Naive thymus-derived CD8-positive, alpha-beta T cell (primary cell): ENCODE measurements around the gene ZMYND19. TPM values are rescaled to one million over a fixed set of nuclear protein-coding genes. Genes with fewer than 3 reads are reported as not detected.
A peak's percentile ranks its signal among the peaks of the same experiment; 100 is the strongest.
"Not testable (repeated sequence)": the region's sequence is repeated elsewhere in the genome, so short reads cannot be mapped to it uniquely, and the experiment has no call there.

Experiments
- ATAC-seq, 2 donors: fragments of 150-1000 bp; cut with Tn5 transposase in 1 of 2; sonication (Bioruptor Pico), chemical (Tn5 transposase) in 1 of 2; 1 replicate in 1 of 2; 2 replicates in 1 of 2; pipeline ENCODE4 v1.10.0; 2021; ENCODE audit warnings: mild to moderate bottlenecking in 2 of 2, moderate library complexity in 2 of 2
- POLR2A ChIA-PET: fragments of 350-600 bp; sonication (Branson Sonifier 250); formaldehyde crosslinking; loops from one replicate; lab custom pipeline; 2021; ENCODE audit warnings: antibody characterized with exemption; lab: Charles Lee
- DNase-seq, 10 donors: peaks; one replicate each; pipeline versions ENCODE4 v3.0.0 to v3.0.0-alpha.2; 2020 to 2022
- H3K27ac Mint-ChIP-seq, 10 donors: one replicate each; pipeline ENCODE4 v1.8.0; 2020 to 2022; ENCODE audit warnings: mild to moderate bottlenecking in 10 of 10, mixed read lengths in 10 of 10, moderate library complexity in 4 of 10, inconsistent platforms in 1 of 10
- H3K27me3 Mint-ChIP-seq, 5 donors: one replicate each; pipeline ENCODE4 v1.8.0; 2021 to 2022; ENCODE audit warnings: mixed read lengths in 5 of 5
- H3K36me3 Mint-ChIP-seq, 3 donors: one replicate each; pipeline ENCODE4 v1.8.0; 2020 to 2022; ENCODE audit warnings: mixed read lengths in 3 of 3, mild to moderate bottlenecking in 2 of 3, inconsistent platforms in 1 of 3
- H3K4me1 Mint-ChIP-seq, 4 donors: one replicate each; pipeline ENCODE4 v1.8.0; 2021 to 2022; ENCODE audit warnings: mixed read lengths in 4 of 4
- H3K4me3 Mint-ChIP-seq, 10 donors: one replicate each; pipeline ENCODE4 v1.8.0; 2020 to 2022; ENCODE audit warnings: mild to moderate bottlenecking in 10 of 10, mixed read lengths in 10 of 10, moderate library complexity in 6 of 10, inconsistent platforms in 1 of 10
- H3K9me3 Mint-ChIP-seq, 9 donors: one replicate each; pipeline ENCODE4 v1.8.0; 2020 to 2022; ENCODE audit warnings: mixed read lengths in 9 of 9, mild to moderate bottlenecking in 3 of 9, inconsistent platforms in 1 of 9, moderate library complexity in 1 of 9
- polyA plus RNA-seq, 3 donors: library from polyadenylated mRNA; unstranded; fragments of 300-500 nt; fragmentation: Illumina TruSeq; gene quantifications; one replicate each; pipeline ENCODE4 v1.2.3, GENCODE V29; 2021
- total RNA-seq, 8 experiments: library from RNA in 2 of 8; stranded (reverse) in 2 of 8; gene quantifications; one replicate each; pipeline ENCODE4 v1.2.3 and lab custom pipeline; 2021 to 2026

Gene ZMYND19
- total RNA-seq, result 10 to 100 TPM; 25.5 to 27.5 TPM
- polyA plus RNA-seq, result 10 to 100 TPM in 1 of 3 donors, 1 to 10 TPM in 2; 5.5 to 15.7 (median 7.7) TPM
- 10.3 to 66.2 (median 25.4) reads per million in 6 experiments for total RNA-seq (lab: John Stamatoyannopoulos, UW)

DNA sequence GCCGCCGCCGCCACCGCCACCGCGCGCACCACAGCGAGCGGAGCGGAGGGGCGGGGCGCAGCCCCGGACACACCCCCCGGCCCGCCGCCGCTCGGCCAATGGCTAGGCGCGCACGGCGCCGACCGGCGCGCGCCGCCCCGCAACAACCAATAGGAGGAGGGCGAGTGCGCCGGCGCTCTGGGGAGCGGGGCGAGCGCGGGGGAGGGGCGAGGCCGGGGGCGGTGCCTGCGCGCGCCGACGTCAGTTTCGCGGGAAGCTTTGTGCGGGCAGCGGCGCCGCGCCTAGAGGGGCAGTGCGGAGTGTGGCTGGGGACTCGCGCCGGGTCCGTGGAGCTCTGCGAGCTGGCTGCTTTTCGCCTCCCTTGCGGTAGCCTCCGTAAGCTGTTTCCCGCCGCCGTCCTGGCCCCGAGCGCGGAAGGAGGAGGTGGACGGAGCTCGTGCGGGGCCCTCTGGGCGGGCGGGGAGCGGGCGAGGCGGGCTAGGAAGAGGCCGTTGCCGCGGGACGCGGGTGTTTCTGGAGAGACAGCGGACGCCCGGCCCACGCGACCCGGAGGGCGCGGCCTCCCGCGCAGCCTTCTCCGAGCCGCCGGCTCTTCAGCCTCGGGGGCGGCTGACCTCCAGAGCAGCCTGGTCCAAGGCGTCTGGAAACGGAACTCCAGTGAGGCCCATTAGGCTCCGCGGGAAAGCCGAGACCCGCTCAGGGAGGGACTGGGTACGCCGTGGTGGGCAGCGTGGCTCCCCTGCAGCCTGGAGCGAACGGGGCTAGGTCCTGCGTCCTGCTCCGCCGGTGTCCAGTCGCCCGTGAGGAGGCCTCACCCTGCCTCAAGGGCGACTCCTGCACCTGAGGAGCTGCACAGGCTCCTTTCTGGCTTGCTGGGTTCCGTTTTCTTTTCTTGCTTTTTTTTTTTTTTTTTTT, at the start of gene ZMYND19:
Gene ZMYND19, minus strand, starts transcription at position 44 of the 915 bp plus-strand sequence. CDS start 249 bp downstream, outside the sequence.
- no peaks in the 10 kb centered on the region for H3K27me3 Mint-ChIP-seq
- DNase-seq (peak; percentile 83 to 96 (median 90)), ATAC-seq (peak; percentile 95 to 97)
- peak within 1 kb of the TSS in 9 of 10 donors; percentile 79 to 94 (median 92) for H3K27ac Mint-ChIP-seq
- H3K4me1 Mint-ChIP-seq, result peaks cover 8 to 26% (median 12%) of the 10 kb centered on the region in 4 donors
- H3K4me3 Mint-ChIP-seq, result peak within 1 kb of the TSS; percentile 91 to 97 (median 94)
- peaks cover 0 to 21% (median 3%) of the 10 kb centered on the region in 3 donors for H3K36me3 Mint-ChIP-seq
- POLR2A ChIA-PET, result interaction anchor here (1.0 to 2.4 kb wide), 8 partner anchors 9 to 39 kb away, joined by 3 to 10 read pairs (median 4); partner anchors contain the start of genes ARRDC1, DPH7, EHMT1 and MRPL41
- H3K9me3 Mint-ChIP-seq, result no peaks in the 10 kb centered on the region

DNA sequence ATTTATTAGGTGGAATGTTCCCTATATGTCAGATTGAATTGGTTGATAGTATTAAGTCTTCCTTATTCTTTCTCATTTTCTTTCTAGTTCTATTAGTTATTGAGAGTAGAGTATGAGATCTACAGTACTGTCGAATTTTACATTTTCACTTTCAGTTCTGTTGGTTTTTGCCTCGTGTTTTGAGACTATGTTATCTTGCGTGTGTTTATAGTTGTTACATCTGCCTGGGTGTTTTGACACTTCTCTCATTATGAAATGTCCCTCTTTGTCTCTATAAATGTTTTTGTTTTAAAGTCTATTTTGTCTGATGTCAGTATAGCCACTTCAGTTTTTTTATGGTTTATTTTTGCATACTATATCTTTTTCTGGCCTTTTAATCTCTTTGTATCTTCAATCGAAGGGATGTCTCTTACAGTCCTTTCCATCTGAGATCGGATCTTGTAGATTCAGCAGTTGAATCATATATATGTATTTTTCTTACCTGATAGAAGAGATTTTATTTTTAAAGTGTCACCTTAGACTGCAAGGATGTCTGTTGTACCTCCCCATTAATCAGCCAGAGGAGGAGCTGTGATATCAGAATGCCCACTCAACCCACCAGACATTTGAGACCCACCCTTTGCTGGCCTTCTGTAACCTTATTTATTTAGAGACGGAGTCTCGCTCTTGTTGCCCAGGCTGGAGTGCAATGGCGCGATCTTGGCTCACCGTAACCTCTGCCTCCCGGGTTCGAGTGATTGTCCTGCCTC, 49.2 kb upstream of the ZMYND19 start:
- POLR2A ChIA-PET, result no interaction called here
- H3K36me3 Mint-ChIP-seq, result peaks cover 3 to 39% (median 9%) of the 10 kb centered on the region in 3 donors
- peaks cover 22 to 66% (median 62%) of the 10 kb centered on the region in 4 donors for H3K4me1 Mint-ChIP-seq
- ATAC-seq, result peak; percentile 83 to 84
- H3K27me3 Mint-ChIP-seq, result no peaks in the 10 kb centered on the region
- no peaks in the 10 kb centered on the region for H3K9me3 Mint-ChIP-seq
- H3K27ac Mint-ChIP-seq, result peak overlapping the region; percentile 88 to 93 (median 91)
- H3K4me3 Mint-ChIP-seq, result peak overlapping the region; percentile 76 to 88 (median 82)
- peak in 3 of 10 donors; percentile 18 to 24 (median 23) for DNase-seq

DNA sequence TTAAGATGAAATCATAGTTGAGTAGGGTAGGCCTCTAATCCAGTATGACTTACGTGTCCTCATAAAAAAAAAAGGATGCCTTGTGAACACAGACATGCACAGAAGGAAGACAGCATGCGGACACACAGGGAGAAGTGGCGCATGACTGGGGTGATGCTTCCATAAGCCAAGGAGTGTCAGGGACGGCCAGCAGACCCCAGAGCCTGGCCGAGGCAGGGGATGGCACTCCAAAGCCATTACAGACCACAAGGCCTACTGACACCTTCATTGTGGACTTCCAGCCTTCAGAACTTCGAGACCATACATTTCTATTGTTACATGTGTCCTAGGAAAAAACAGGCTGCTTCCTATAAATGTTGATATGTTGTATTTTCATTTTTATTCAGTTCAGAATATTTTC, 48.4 kb upstream of the ZMYND19 start:
- H3K27me3 Mint-ChIP-seq, result no peaks in the 10 kb centered on the region
- peak overlapping the region; percentile 88 to 93 (median 91) for H3K27ac Mint-ChIP-seq
- DNase-seq (no peak), ATAC-seq (no peak)
- POLR2A ChIA-PET, result no interaction called here
- H3K9me3 Mint-ChIP-seq, result no peaks in the 10 kb centered on the region
- peaks cover 27 to 71% (median 65%) of the 10 kb centered on the region in 4 donors for H3K4me1 Mint-ChIP-seq
- H3K36me3 Mint-ChIP-seq, result peaks cover 3 to 36% (median 9%) of the 10 kb centered on the region in 3 donors
- peak overlapping the region; percentile 76 to 88 (median 82) for H3K4me3 Mint-ChIP-seq

DNA sequence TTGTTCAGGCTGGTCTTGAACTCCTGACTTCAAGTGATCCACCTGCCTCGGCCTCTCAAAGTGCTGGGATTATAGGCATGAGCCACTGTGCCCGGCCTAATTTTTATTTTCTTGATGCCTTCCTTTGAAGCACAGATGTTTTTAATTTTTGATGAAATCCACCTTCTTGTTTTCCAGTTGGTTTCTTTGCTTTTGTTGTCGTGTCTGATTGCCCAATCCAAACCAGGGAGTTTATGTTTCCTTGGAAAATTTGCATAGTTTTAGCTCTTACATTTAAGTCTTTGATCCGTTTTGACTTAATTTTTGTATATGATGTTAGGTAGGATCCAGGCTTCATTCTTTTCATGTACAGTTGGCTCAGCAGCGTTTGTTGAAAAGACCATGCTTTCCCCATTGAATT, 43.7 kb upstream of the ZMYND19 start:
- peak overlapping the region in 5 of 10 donors; percentile 0 to 39 (median 34) for H3K27ac Mint-ChIP-seq
- H3K27me3 Mint-ChIP-seq, result no peaks in the 10 kb centered on the region
- ATAC-seq (no peak), DNase-seq (no peak)
- H3K4me1 Mint-ChIP-seq, result peaks cover 26 to 79% (median 71%) of the 10 kb centered on the region in 4 donors
- H3K4me3 Mint-ChIP-seq, result peak overlapping the region in 1 of 10 donors; percentile 11
- peaks cover 0 to 16% (median 2%) of the 10 kb centered on the region in 3 donors for H3K36me3 Mint-ChIP-seq
- POLR2A ChIA-PET, result interaction anchor here (0.7 kb wide), 1 partner anchor 8 kb away, joined by 3 read pairs; no protein-coding TSS in a partner anchor
- H3K9me3 Mint-ChIP-seq, result no peaks in the 10 kb centered on the region

DNA sequence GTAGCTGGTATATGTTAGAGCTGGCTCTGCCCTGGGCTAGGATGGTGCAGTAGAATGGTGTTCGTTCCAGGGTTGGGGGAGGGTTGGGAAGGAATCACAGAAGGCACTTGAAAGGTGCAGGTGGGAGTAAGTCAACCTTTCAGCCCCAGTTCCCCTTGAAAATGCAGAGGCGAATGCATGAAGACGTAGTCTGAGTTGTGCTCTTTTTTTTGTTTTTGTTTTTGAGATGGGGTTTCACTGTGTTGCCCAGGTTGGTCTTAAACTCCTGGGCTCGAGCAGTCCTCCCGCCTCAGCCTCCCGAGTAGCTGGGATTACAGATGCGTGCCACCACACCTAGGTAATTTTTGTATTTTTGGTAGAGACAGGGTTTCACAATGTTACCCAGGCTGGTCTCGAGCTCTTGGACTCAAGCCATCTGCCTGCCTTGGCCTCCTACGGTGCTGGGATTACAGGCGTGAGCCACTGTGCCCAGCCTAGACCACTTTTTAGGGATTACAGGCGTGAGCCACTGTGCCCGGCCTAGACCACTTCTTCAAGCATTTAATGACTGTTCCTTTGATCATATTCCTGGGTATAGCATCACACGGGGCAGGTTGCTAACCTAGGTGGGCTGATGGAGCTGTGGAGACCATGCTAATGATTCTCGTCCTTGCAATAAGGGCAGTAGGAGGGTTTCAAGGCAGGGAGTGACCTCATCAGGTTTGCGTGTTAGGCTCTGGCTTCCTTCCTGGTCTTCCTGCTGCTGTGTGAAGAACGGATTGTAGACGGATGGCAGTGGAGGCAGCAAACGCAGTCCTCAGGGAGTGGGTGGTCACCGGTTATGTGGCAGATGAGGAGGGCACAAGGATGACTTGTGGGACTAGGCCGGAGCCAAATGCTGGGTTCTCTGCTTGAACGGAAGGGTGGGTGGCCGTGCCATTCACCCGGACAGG, 42.2 kb upstream of the ZMYND19 start:
- Mint-ChIP-seq H3K9me3 (no peaks in the 10 kb centered on the region), H3K4me3 (peak overlapping the region in 4 of 10 donors; percentile 2 to 48 (median 20)), H3K4me1 (peaks cover 29 to 79% (median 72%) of the 10 kb centered on the region in 4 donors), H3K27ac (peak overlapping the region in 9 of 10 donors; percentile 14 to 88 (median 67)), H3K27me3 (no peaks in the 10 kb centered on the region), H3K36me3 (peaks cover 0 to 16% (median 0%) of the 10 kb centered on the region in 3 donors)
- ATAC-seq (no peak), DNase-seq (no peak)
- POLR2A ChIA-PET, result interaction anchor here (1.1 kb wide), 1 partner anchor 9 kb away, joined by 3 read pairs; no protein-coding TSS in a partner anchor

DNA sequence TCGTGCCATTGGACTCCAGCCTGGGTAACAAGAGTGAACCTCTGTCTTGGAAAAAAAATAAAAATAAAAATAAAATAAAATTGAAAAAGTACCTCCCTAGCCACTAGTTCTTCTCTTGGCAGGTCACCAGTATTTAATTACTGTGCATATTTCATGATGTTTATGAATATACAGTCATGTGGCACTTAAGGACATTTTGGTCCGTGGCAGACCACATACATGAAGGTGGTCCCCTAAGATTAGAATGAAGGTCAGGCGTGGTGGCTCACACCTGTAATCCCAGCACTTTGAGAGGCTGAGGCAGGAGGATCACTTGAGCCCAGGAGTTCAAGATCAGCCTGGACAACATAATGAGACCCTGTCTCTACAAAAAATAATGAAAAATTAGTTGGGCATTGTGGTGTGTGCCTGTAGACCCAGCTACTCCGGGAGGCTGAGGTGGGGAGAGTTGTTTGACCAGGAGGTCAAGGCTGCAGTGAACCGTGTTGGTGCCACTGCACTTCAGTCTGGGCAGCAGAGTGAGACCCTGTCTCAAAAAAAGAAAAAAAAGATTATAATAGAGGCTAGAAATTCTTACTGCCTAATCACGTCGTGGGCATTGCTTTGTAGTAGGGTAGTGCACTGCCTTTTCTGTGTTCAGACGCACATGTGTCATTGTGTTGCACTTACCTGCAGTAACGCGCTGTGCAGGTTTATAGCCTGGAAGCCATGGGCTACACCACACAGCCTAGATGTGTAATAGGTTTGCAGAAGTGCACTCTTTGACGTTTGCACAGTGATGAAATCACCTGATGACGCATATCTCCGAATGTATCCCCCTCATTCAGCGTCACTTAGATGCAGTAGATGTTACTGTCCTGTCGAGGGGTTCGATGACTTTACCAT, 41.3 kb upstream of the ZMYND19 start:
- ATAC-seq (no peak), DNase-seq (no peak)
- Mint-ChIP-seq H3K36me3 (peaks cover 0 to 16% (median 0%) of the 10 kb centered on the region in 3 donors), H3K27me3 (no peaks in the 10 kb centered on the region), H3K27ac (peak overlapping the region in 7 of 10 donors; percentile 34 to 83 (median 48)), H3K4me1 (peaks cover 30 to 79% (median 73%) of the 10 kb centered on the region in 4 donors), H3K9me3 (no peaks in the 10 kb centered on the region), H3K4me3 (peak overlapping the region in 4 of 10 donors; percentile 6 to 38 (median 20))
- POLR2A ChIA-PET, result interaction anchor here (1.1 kb wide), 1 partner anchor 8 kb away, joined by 3 read pairs; no protein-coding TSS in a partner anchor

DNA sequence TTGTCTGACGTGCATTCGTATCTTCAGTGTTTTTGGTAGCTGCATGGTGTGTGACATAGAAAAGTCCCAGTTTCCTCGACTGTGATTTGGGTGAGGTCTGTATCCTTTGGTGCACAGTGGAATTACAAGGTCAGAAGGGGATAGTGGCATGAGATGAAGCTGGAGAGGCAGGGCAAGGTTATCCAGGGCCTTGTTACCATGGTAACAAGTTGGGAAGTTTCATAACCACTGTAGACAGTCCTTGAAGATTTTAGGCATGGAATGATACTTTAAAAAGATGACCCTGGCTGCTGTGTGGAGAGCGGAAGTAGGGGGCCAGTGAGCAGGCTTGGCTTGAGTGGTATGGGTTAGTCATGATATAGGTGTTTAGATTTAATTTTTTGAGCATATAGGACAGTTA, 40.4 kb upstream of the ZMYND19 start:
- POLR2A ChIA-PET, result no interaction called here
- peak overlapping the region; percentile 2 to 90 (median 76) for H3K27ac Mint-ChIP-seq
- peaks cover 32 to 78% (median 72%) of the 10 kb centered on the region in 4 donors for H3K4me1 Mint-ChIP-seq
- H3K36me3 Mint-ChIP-seq, result peaks cover 0 to 13% (median 0%) of the 10 kb centered on the region in 3 donors
- DNase-seq, result no peak
- H3K4me3 Mint-ChIP-seq, result peak overlapping the region in 9 of 10 donors; percentile 1 to 87 (median 68)
- peak in 1 of 2 donors; percentile 32 for ATAC-seq
- H3K9me3 Mint-ChIP-seq, result no peaks in the 10 kb centered on the region
- no peaks in the 10 kb centered on the region for H3K27me3 Mint-ChIP-seq

DNA sequence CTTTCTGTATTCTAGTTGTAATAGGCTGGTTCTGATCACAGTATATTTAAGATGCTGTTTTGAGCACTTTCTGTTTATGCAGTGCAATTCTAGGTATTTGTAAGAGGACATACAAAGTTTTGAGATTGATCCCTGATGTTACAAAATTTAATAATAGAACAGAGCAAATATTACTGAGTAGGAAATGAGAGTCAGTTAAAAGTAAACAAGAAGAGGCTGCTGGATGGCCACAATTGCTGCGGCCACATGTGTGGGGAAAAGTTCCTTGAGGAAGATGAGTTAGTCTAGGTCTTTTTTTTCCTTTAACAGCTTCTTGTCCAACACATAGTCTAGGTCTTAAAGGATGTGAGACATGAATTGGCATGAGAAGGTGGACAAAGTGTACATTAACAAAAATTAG, 39.8 kb upstream of the ZMYND19 start:
- peak overlapping the region; percentile 33 to 90 (median 62) for H3K27ac Mint-ChIP-seq
- peak overlapping the region; percentile 31 to 87 (median 68) for H3K4me3 Mint-ChIP-seq
- peaks cover 37 to 83% (median 77%) of the 10 kb centered on the region in 4 donors for H3K4me1 Mint-ChIP-seq
- H3K27me3 Mint-ChIP-seq, result no peaks in the 10 kb centered on the region
- peaks cover 0 to 13% (median 0%) of the 10 kb centered on the region in 3 donors for H3K36me3 Mint-ChIP-seq
- no peak for ATAC-seq
- no peak for DNase-seq
- POLR2A ChIA-PET, result interaction anchor here (0.9 to 2.3 kb wide), 2 partner anchors 10 to 11 kb away, joined by 3 to 9 read pairs; partner anchors contain the start of gene EHMT1
- no peaks in the 10 kb centered on the region for H3K9me3 Mint-ChIP-seq

DNA sequence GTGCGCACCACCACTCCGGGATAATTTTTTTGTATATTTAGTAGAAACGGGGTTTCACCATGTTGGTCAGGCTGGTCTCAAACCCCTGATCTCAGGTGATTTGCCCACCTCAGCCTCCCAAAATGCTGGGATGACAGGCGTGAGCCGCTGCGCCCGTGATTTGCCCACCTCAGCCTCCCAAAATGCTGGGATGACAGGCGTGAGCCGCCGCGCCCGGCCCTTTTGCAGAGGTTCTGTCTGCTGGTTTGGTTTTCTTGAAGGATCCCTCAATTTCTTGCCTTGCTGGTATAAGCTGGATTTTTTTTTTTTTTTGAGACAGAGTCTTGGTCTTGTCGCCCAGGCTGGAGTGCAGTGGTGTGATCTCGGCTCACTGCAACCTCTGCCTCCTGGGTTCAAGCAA, 37.1 kb upstream of the ZMYND19 start:
- peak overlapping the region in 6 of 10 donors; percentile 21 to 94 (median 92) for H3K27ac Mint-ChIP-seq
- not testable (repeated sequence) for H3K27me3 Mint-ChIP-seq, DNase-seq, H3K36me3 Mint-ChIP-seq, ATAC-seq, H3K9me3 Mint-ChIP-seq
- peaks cover 29 to 75% (median 65%) of the 10 kb centered on the region in 4 donors for H3K4me1 Mint-ChIP-seq
- peak overlapping the region in 4 of 10 donors; percentile 4 to 90 (median 67) for H3K4me3 Mint-ChIP-seq
- POLR2A ChIA-PET, result interaction anchor here (2.0 kb wide), 1 partner anchor 9 kb away, joined by 15 read pairs; the partner anchor contains the start of gene EHMT1

DNA sequence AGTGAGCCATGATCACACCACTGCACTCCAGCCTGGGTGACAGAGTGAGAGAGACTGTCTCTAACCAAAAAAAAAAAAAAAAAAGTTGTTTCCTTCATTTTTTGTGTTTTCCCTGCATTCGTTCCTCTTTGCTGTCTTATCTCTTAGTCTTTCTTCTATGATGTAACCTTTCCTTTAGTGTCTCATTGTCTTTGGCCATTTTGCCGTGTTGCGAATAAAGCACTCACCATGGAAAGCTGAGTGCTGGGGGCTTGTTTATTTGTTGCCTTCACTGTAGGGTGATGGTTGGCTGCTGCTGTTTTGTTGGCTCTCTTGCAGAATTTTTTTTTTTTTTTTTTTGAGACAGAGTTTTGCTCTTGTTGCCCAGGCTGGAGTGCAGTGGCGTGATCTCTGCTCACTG, 36.2 kb upstream of the ZMYND19 start:
- ATAC-seq (no peak), DNase-seq (no peak)
- POLR2A ChIA-PET, result interaction anchor here (0.6 to 0.7 kb wide), 6 partner anchors 19 to 1082 kb away, joined by 4 to 8 read pairs (median 6); no protein-coding TSS in a partner anchor
- no peaks in the 10 kb centered on the region for H3K27me3 Mint-ChIP-seq
- peaks cover 0 to 10% (median 2%) of the 10 kb centered on the region in 3 donors for H3K36me3 Mint-ChIP-seq
- H3K27ac Mint-ChIP-seq, result peak overlapping the region in 8 of 10 donors; percentile 33 to 91 (median 78)
- H3K9me3 Mint-ChIP-seq, result no peaks in the 10 kb centered on the region
- H3K4me3 Mint-ChIP-seq, result peak overlapping the region in 8 of 10 donors; percentile 37 to 83 (median 64)
- H3K4me1 Mint-ChIP-seq, result peaks cover 32 to 72% (median 62%) of the 10 kb centered on the region in 4 donors
